Measurements from ENCODE around the gene BTBD2. TPM values are rescaled to one million over a fixed set of nuclear protein-coding genes. Genes with fewer than 3 reads are reported as not detected.

BTBD2 gene
- polyA plus RNA-seq, 4 donors: 32.7 to 101 (median 53.0) TPM

DNA sequence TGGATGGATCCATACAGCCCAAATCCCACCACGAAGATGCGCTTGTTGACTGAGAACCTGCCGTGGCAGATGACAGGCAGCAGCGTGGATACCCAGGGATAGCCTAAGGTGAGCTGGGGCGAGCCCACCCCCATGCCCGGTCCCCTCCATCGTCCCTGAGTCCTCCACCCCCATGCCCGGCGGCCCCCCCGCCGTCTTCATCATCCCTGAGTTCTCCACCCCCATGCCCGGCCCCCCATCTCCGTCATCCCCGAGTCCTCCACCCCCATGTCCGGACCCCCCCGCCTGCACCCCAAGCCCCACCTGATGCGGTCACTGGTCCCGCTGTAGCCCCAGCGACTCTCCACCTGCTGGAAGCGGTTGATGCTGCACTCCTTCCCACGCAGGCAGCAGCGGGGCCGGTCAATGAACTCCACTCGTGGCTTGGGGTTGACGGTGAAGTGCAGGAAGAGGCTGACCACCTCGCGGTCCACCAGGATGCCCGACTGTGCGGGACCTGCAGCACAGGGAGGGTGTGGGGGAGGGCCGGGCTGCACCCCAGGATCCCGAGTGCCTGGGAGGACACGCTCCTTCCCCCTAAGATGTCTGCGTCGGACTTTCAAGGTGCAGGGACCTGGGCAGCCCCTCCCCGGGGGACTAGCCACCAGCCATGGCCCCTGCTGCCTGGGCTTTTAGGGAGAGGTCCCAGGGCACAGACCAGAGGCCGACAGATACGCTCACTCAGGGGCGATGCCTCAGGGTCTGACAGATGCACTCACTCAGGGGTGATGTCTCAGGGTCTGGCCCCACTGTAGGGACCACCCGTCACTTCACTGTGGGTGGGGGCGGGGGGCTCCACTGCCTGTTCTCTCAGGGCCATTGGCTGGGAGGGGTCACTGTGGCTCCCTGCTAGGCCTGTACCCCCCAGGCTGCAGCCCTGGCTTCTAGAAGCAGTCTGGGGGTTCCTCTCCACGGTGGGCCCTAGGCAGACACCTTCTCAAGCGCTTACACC, 28.0 kb downstream of the BTBD2 start:
- Histone ChIP-seq H3K9me3 (ENCODE audit: control insufficient read depth in 2 of 2, insufficient read depth in 1 of 2, low read depth in 1 of 2, low read length in 1 of 2) (no peaks in the 10 kb centered on the region), H3K27me3 (ENCODE audit: control insufficient read depth in 3 of 3, insufficient read depth in 3 of 3, low read length in 3 of 3) (no peaks in the 10 kb centered on the region), H3K4me1 (ENCODE audit: control insufficient read depth in 3 of 3, insufficient read depth in 2 of 3, low read depth in 1 of 3, low read length in 2 of 3) (no peaks in the 10 kb centered on the region), H3K36me3 (ENCODE audit: control insufficient read depth in 3 of 3, insufficient read depth in 2 of 3, low read depth in 1 of 3, low read length in 3 of 3) (peaks cover 18 to 92% (median 18%) of the 10 kb centered on the region in 3 donors), H3K27ac (ENCODE audit: low read depth in 1 of 3, low read length in 2 of 3) (no peak overlapping the region), H3K4me3 (ENCODE audit: low read depth in 1 of 3, low read length in 3 of 3) (no peak overlapping the region)
- 85 to 91% (median 88%) methylated on average over 35 to 42 of the region's 42 CpGs for WGBS, 3 donors
- FAIRE-seq: no peak
- no peak for DNase-seq

DNA sequence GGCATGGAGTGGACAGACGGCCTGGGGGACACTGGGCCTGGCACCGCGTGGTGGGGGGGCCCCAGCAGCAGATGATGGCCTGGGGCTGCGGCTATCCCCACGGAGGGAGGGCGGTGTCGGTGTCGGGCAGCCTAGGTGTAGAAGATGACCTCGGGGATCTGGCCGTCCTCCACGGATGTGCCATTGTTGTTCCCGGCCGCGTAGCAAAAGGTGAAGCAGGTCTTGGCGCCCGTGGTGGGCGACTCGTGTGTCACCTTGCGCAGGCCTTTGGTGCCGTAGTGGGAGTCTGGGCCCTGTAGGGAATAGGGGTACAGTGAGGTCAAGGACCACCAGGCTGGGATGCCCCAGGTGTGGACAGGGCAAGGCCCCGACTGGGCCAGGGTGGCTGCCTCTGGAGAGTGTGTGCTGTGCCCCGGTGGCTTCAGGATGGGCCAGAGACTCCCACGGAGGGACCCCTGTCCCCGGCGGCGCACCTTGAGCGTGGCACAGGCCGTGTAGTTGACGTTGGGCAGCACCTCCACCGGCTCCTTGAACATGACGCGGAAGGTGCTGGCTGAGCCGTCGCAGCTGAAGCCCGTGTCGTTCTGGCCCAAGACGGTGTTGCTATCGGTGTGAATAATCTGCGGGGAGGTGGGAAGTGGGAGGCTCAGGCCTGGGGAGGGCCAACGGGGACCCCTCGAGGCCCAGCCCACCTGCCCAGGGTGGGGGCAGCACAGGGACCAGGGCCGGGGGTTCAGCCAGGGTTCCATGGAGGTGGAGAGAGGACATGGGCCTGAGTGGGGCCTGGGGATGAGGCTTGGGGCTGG, 29.0 kb downstream of the BTBD2 start:
- 91 to 93% (median 92%) methylated on average over 40 to 42 of the region's 42 CpGs for WGBS, 3 donors
- no peaks in the 10 kb centered on the region for H3K9me3 ChIP-seq (ENCODE audit: control insufficient read depth in 2 of 2, insufficient read depth in 1 of 2, low read depth in 1 of 2, low read length in 1 of 2)
- H3K4me1 ChIP-seq (ENCODE audit: control insufficient read depth in 3 of 3, insufficient read depth in 2 of 3, low read depth in 1 of 3, low read length in 2 of 3): peaks cover 0 to under 1% (median 0%) of the 10 kb centered on the region in 3 donors
- H3K27me3 ChIP-seq (ENCODE audit: control insufficient read depth in 3 of 3, insufficient read depth in 3 of 3, low read length in 3 of 3): no peaks in the 10 kb centered on the region
- H3K36me3 ChIP-seq (ENCODE audit: control insufficient read depth in 3 of 3, insufficient read depth in 2 of 3, low read depth in 1 of 3, low read length in 3 of 3): peaks cover 18 to 92% (median 20%) of the 10 kb centered on the region in 3 donors
- H3K4me3 ChIP-seq (ENCODE audit: low read depth in 1 of 3, low read length in 3 of 3): no peak overlapping the region
- FAIRE-seq (no peak), DNase-seq (no peak)
- no peak overlapping the region for H3K27ac ChIP-seq (ENCODE audit: low read depth in 1 of 3, low read length in 2 of 3)

DNA sequence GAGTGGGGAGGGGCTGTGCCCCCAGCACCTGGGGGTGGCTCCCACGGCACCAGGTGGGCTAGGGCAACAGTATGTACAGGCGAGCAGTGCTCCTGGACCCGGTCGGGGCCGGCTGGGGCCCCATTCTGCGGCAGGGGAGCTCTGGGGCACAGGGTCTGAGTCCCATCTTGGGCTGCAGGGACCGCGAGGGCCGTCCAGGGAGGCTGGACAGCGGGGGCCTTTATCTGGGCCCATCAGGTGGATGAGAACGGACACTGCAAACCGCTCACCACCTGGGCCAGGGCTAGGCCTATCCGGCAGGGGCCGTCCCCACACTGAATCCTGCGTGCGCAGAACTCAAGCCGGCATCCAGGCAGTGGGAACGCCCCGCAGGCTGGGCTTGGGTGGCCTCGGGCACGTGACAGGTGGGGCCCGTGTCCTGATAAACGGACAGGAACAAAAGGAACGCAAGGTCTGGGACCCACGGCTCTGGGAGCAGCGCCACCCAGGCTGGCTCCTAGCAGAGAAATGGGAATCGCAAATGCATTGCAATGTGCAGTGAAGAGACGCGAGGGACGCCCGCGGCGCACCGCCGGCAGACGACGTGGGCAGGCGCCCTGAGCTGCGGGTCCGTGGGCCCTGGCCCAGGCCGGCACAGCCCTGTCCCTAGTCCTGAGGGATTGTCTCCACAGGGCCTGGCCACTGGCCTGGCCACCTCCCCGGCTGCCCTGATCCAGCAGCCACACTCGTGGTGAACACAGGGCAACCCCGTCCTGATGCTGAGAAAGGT, 29.7 kb downstream of the BTBD2 start:
- WGBS, 3 donors: 82 to 86% (median 86%) methylated on average over 42 to 44 of the region's 44 CpGs

DNA sequence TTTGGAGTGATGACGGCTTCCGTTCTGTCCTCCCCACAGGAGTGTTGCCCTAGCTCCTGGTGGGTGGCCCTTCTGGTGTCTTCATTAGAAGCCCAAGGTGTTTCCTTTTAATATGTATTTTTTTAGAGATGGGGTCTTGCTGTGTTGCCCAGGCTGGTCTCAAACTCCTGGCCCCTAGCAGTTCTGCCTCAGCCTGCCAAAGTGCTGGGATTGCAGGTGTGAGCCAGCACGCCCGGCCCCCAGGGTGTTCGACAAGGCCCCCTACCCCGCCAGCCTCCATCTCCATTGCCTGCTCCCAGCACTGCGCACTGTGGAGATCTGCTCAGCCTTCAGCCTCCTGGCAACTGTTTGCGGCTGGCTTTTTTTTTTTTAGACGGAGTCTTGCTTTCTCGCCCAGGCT, 31.2 kb downstream of the BTBD2 start:
- no peak for FAIRE-seq
- DNase-seq: no peak
- 91 to 96% (median 92%) methylated on average over 10 of the region's 10 CpGs for WGBS, 3 donors
- Histone ChIP-seq H3K27ac (ENCODE audit: low read depth in 1 of 3, low read length in 2 of 3) (no peak overlapping the region), H3K9me3 (ENCODE audit: control insufficient read depth in 2 of 2, insufficient read depth in 1 of 2, low read depth in 1 of 2, low read length in 1 of 2) (no peaks in the 10 kb centered on the region), H3K27me3 (ENCODE audit: control insufficient read depth in 3 of 3, insufficient read depth in 3 of 3, low read length in 3 of 3) (no peaks in the 10 kb centered on the region), H3K4me1 (ENCODE audit: control insufficient read depth in 3 of 3, insufficient read depth in 2 of 3, low read depth in 1 of 3, low read length in 2 of 3) (peaks cover 0 to 15% (median 0%) of the 10 kb centered on the region in 3 donors), H3K36me3 (ENCODE audit: control insufficient read depth in 3 of 3, insufficient read depth in 2 of 3, low read depth in 1 of 3, low read length in 3 of 3) (peaks cover 15 to 90% (median 18%) of the 10 kb centered on the region in 3 donors), H3K4me3 (ENCODE audit: low read depth in 1 of 3, low read length in 3 of 3) (no peak overlapping the region)

More for the DNA sequence above, 29.7 kb downstream of the BTBD2 start:
- H3K9me3 ChIP-seq (ENCODE audit: control insufficient read depth in 2 of 2, insufficient read depth in 1 of 2, low read depth in 1 of 2, low read length in 1 of 2): no peaks in the 10 kb centered on the region
- FAIRE-seq (no peak), DNase-seq (peak in 1 of 2 donors; percentile 49)
- no peak overlapping the region for H3K27ac ChIP-seq (ENCODE audit: low read depth in 1 of 3, low read length in 2 of 3)
- H3K27me3 ChIP-seq (ENCODE audit: control insufficient read depth in 3 of 3, insufficient read depth in 3 of 3, low read length in 3 of 3): no peaks in the 10 kb centered on the region
- no peak overlapping the region for H3K4me3 ChIP-seq (ENCODE audit: low read depth in 1 of 3, low read length in 3 of 3)
- H3K36me3 ChIP-seq (ENCODE audit: control insufficient read depth in 3 of 3, insufficient read depth in 2 of 3, low read depth in 1 of 3, low read length in 3 of 3): peaks cover 20 to 92% (median 21%) of the 10 kb centered on the region in 3 donors
- peaks cover 0 to 7% (median 0%) of the 10 kb centered on the region in 3 donors for H3K4me1 ChIP-seq (ENCODE audit: control insufficient read depth in 3 of 3, insufficient read depth in 2 of 3, low read depth in 1 of 3, low read length in 2 of 3)

DNA sequence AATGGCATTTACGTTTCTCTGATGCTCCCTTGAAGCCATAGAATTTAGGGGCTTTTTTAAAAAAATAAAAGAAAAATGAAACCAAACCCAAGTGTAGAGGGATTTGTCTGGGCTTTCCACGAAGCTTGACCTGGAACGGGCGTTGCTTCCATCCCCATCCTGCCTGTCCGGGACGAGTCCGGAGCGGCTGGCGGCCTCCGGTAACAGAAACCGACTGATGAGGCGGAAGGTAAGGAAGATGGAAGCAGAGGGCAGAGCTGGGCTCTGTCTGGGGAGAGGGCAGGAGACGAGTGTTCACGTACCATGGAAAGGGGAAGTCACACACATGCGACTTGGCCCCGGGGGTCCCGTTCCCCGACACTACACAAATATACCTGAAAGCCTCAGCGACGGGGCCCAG, 34.3 kb downstream of the BTBD2 start:
- Histone ChIP-seq H3K36me3 (ENCODE audit: control insufficient read depth in 3 of 3, insufficient read depth in 2 of 3, low read depth in 1 of 3, low read length in 3 of 3) (peaks cover 14 to 88% (median 15%) of the 10 kb centered on the region in 3 donors), H3K9me3 (ENCODE audit: control insufficient read depth in 2 of 2, insufficient read depth in 1 of 2, low read depth in 1 of 2, low read length in 1 of 2) (no peaks in the 10 kb centered on the region), H3K27ac (ENCODE audit: low read depth in 1 of 3, low read length in 2 of 3) (peak overlapping the region in 1 of 3 donors; percentile 89), H3K4me3 (ENCODE audit: low read depth in 1 of 3, low read length in 3 of 3) (peak overlapping the region in 1 of 3 donors; percentile 51), H3K27me3 (ENCODE audit: control insufficient read depth in 3 of 3, insufficient read depth in 3 of 3, low read length in 3 of 3) (no peaks in the 10 kb centered on the region), H3K4me1 (ENCODE audit: control insufficient read depth in 3 of 3, insufficient read depth in 2 of 3, low read depth in 1 of 3, low read length in 2 of 3) (peaks cover 0 to 16% (median 0%) of the 10 kb centered on the region in 3 donors)
- no peak for DNase-seq
- no peak for FAIRE-seq
- 88 to 96% (median 89%) methylated on average over 20 of the region's 20 CpGs for WGBS, 3 donors

DNA sequence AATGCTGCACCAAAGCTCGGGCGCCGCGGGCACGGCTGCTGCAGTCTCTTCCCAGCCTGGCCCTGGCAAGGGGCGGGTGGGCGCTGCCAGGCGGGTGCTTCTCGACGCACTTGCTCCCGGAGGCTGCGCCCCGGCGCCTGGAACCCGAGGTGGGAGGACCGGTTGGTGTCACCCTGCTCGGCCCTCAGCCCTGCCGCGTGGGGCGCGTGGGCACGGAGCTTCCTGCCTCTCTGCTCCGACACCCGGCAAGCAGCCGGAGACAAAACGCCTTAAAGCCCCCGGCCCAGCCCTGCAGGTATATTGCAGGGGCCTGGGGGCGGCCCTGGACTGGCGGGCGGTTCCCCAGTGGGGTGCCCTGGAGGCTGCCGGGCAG, 34.7 kb downstream of the BTBD2 start:
- Histone ChIP-seq H3K9me3 (ENCODE audit: control insufficient read depth in 2 of 2, insufficient read depth in 1 of 2, low read depth in 1 of 2, low read length in 1 of 2) (no peaks in the 10 kb centered on the region), H3K4me1 (ENCODE audit: control insufficient read depth in 3 of 3, insufficient read depth in 2 of 3, low read depth in 1 of 3, low read length in 2 of 3) (peaks cover 0 to 16% (median 0%) of the 10 kb centered on the region in 3 donors), H3K27ac (ENCODE audit: low read depth in 1 of 3, low read length in 2 of 3) (peak overlapping the region in 1 of 3 donors; percentile 89), H3K36me3 (ENCODE audit: control insufficient read depth in 3 of 3, insufficient read depth in 2 of 3, low read depth in 1 of 3, low read length in 3 of 3) (peaks cover 14 to 88% (median 15%) of the 10 kb centered on the region in 3 donors), H3K27me3 (ENCODE audit: control insufficient read depth in 3 of 3, insufficient read depth in 3 of 3, low read length in 3 of 3) (no peaks in the 10 kb centered on the region), H3K4me3 (ENCODE audit: low read depth in 1 of 3, low read length in 3 of 3) (peak overlapping the region in 1 of 3 donors; percentile 51)
- no peak for DNase-seq
- no peak for FAIRE-seq
- 95 to 97% (median 96%) methylated on average over 26 to 31 of the region's 31 CpGs for WGBS, 3 donors

DNA sequence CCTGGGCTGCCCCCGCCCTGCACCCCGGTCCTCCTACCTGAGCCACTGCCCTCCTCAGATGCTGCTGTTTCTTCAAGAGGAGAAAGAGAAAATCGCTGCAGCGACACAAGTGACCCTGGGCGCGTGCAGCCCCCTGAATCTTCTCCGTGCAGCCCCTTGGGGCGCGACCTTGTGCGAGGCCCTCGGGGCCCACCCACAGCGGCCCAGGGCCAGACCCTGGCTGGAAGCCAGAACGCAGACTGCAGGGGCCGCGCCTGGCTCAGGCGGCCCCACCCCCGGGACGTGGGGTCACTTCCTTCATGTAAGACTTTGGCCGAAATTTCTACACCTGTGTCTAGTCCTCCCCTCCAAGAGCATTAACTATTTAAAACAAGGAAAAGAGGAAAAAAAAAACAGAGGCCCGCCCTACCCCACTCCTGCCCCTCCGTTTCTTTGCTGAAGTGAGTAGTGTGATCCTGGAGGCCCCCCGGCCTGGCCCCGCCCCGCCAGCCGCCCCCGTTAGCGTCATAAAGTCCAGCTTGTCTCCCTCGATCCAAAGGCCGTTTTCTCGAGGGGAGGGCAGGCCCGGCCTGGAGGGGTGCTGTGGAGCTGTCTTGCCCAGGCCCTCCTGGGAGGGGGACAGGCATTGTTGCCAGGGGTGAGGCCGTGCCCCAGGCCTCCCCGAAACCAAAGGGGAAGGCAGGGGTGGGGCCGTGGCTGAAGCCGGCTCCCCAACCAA, 35.3 kb downstream of the BTBD2 start:
- FAIRE-seq: no peak
- H3K36me3 ChIP-seq (ENCODE audit: control insufficient read depth in 3 of 3, insufficient read depth in 2 of 3, low read depth in 1 of 3, low read length in 3 of 3): peaks cover 14 to 88% (median 15%) of the 10 kb centered on the region in 3 donors

More for the DNA sequence above, 35.3 kb downstream of the BTBD2 start:
- Histone ChIP-seq H3K4me1 (ENCODE audit: control insufficient read depth in 3 of 3, insufficient read depth in 2 of 3, low read depth in 1 of 3, low read length in 2 of 3) (peaks cover 0 to 16% (median 0%) of the 10 kb centered on the region in 3 donors), H3K9me3 (ENCODE audit: control insufficient read depth in 2 of 2, insufficient read depth in 1 of 2, low read depth in 1 of 2, low read length in 1 of 2) (no peaks in the 10 kb centered on the region), H3K4me3 (ENCODE audit: low read depth in 1 of 3, low read length in 3 of 3) (peak overlapping the region in 1 of 3 donors; percentile 51), H3K27me3 (ENCODE audit: control insufficient read depth in 3 of 3, insufficient read depth in 3 of 3, low read length in 3 of 3) (no peaks in the 10 kb centered on the region), H3K27ac (ENCODE audit: low read depth in 1 of 3, low read length in 2 of 3) (peak overlapping the region in 1 of 3 donors; percentile 89)
- WGBS, 3 donors: 71 to 85% (median 84%) methylated on average over 33 to 35 of the region's 35 CpGs
- peak in 1 of 2 donors; percentile 90 for DNase-seq
